Fibroblast of lung (primary cell): Measurements from ENCODE around the gene FAM20C. TPM values are rescaled to one million over a fixed set of nuclear protein-coding genes. Genes with fewer than 3 reads are reported as not detected.
"Not testable (repeated sequence)": the region's sequence is repeated elsewhere in the genome, so short reads cannot be mapped to it uniquely, and the experiment has no call there.

Experiments
- DNase-seq, 2 donors: peaks; one replicate each; pipeline versions ENCODE4 v3.0.0 to v3.0.0-alpha.2; 2010; ENCODE audit warnings: low read depth in 2 of 2
- H2AFZ ChIP-seq: 2 replicates; pipeline ENCODE4 v1.5.1; 2012; ENCODE audit warnings: low read length, control low read depth, inconsistent platforms
- H3K27ac ChIP-seq: 2 replicates; pipeline ENCODE4 v1.5.1; 2011; ENCODE audit warnings: low read length, control low read depth; ENCODE audit not compliant: insufficient read depth
- H3K27me3 ChIP-seq: 2 replicates; pipeline ENCODE4 v1.5.1; 2011; ENCODE audit warnings: mild to moderate bottlenecking, low read length; ENCODE audit not compliant: control insufficient read depth, insufficient read depth
- H3K36me3 ChIP-seq: 2 replicates; pipeline ENCODE4 v1.5.1; 2011; ENCODE audit warnings: low read length; ENCODE audit not compliant: control insufficient read depth, insufficient read depth
- H3K4me1 ChIP-seq: 2 replicates; pipeline ENCODE4 v1.5.1; 2011; ENCODE audit warnings: low read length; ENCODE audit not compliant: control insufficient read depth, insufficient read depth; ENCODE audit errors: extremely low read depth
- H3K4me2 ChIP-seq: 2 replicates; pipeline ENCODE4 v1.5.1; 2011; ENCODE audit warnings: low read length, control low read depth; ENCODE audit not compliant: insufficient read depth; ENCODE audit errors: extremely low read depth
- H3K4me3 ChIP-seq, 4 experiments: fragments of 200-600 bp in 1 of 4; sonication (generic) in 1 of 4; replicated peaks in 1 of 4; 2 replicates each; pipeline ENCODE4 v1.5.1; 2011 to 2016; ENCODE audit warnings: low read length in 4 of 4, low read depth in 3 of 4, mild to moderate bottlenecking in 3 of 4, control low read depth in 2 of 4, inconsistent platforms in 1 of 4, mixed read lengths in 1 of 4; ENCODE audit not compliant: insufficient read depth in 1 of 4; ENCODE audit errors: control extremely low read depth in 1 of 4
- H3K79me2 ChIP-seq: 2 replicates; pipeline ENCODE4 v1.5.1; 2012; ENCODE audit warnings: mild to moderate bottlenecking, low read length, inconsistent platforms; ENCODE audit not compliant: control insufficient read depth, insufficient read depth
- H3K9ac ChIP-seq: 2 replicates; pipeline ENCODE4 v1.5.1; 2011; ENCODE audit warnings: mild to moderate bottlenecking, low read length, control low read depth; ENCODE audit not compliant: insufficient read depth
- H3K9me3 ChIP-seq: 2 replicates; pipeline ENCODE4 v1.5.1; 2012; ENCODE audit warnings: low read depth, low read length; ENCODE audit not compliant: control insufficient read depth, insufficient read depth
- H4K20me1 ChIP-seq: 2 replicates; pipeline ENCODE4 v1.5.1; 2011; ENCODE audit warnings: low read length; ENCODE audit not compliant: control insufficient read depth, insufficient read depth; ENCODE audit errors: extremely low read depth
- EZH2 ChIP-seq: IDR thresholded peaks from 2 replicates; pipeline ENCODE4 v1.5.1; 2012; ENCODE audit warnings: low read length, control low read depth, mild to moderate bottlenecking; ENCODE audit errors: missing control alignments
- polyA plus RNA-seq, 2 donors: library from polyadenylated mRNA; depleted of rRNA in 1 of 2; stranded (reverse) in 1 of 2; unstranded in 1 of 2; fragments of >200 nt; gene quantifications; 2 replicates each; pipeline ENCODE4 v1.2.1, GENCODE V29; 2011 to 2012; ENCODE audit warnings: missing spikeins in 1 of 2
- total RNA-seq: library from RNA; depleted of rRNA; stranded (reverse); fragments of >200 nt; gene quantifications from 2 replicates; pipeline ENCODE4 v1.2.1, GENCODE V29; 2014
- TF ChIP-seq, protein P1 (sequence below), 2 donors: IDR thresholded peaks in 1 of 2; conservative IDR thresholded peaks in 1 of 2; 1 replicate in 1 of 2; 2 replicates in 1 of 2; pipeline ENCODE4 v1.5.1; 2011 to 2012; ENCODE audit warnings: low read length in 2 of 2, control low read depth in 1 of 2, inconsistent platforms in 1 of 2, low read depth in 1 of 2, mild to moderate bottlenecking in 1 of 2

Gene FAM20C
- total and polyA plus RNA-seq, 2 donors (not counting 1 experiment from before 2014, with no cell fraction given): 31.8 to 70.7 TPM

DNA sequence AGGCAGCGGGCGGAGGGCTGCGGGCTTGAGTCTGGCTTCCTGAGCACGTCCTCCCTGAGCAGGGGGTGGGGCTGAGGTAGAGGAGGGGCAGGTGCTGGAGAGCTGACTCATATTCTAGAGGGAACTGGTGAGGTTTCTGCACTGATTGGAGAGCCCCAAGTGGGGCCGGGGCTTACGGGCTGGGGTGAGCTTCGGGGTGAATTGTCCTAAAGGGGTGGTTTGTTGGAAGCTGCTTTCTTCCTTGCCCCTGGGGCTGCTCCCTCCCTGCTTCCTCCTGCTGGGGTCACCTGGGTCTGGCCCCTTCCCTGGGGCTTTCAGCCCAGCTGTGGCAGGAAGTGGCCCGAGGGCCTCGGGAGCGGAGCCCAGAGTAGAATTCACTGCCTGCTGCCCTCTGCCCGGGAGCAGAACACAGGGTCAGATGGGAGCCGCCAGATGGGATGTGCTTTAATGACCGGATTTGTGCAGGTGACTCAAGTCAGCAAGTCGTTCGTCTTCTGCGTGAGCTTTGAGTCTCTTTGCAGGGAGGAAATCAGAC lies 48.6 kb downstream of the FAM20C start:
- TF ChIP-seq, protein P1, sequence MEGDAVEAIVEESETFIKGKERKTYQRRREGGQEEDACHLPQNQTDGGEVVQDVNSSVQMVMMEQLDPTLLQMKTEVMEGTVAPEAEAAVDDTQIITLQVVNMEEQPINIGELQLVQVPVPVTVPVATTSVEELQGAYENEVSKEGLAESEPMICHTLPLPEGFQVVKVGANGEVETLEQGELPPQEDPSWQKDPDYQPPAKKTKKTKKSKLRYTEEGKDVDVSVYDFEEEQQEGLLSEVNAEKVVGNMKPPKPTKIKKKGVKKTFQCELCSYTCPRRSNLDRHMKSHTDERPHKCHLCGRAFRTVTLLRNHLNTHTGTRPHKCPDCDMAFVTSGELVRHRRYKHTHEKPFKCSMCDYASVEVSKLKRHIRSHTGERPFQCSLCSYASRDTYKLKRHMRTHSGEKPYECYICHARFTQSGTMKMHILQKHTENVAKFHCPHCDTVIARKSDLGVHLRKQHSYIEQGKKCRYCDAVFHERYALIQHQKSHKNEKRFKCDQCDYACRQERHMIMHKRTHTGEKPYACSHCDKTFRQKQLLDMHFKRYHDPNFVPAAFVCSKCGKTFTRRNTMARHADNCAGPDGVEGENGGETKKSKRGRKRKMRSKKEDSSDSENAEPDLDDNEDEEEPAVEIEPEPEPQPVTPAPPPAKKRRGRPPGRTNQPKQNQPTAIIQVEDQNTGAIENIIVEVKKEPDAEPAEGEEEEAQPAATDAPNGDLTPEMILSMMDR (conservative IDR thresholded peaks at IDR 0.05 in 1 of 2, IDR thresholded peaks at IDR 0.05 in 1 of 2; ENCODE audit: low read depth in 1 of 2, low read length in 2 of 2): no peak
- no peak for TF ChIP-seq EZH2
- Histone ChIP-seq H2AFZ (no peak overlapping the region), H4K20me1 (no peaks in the 10 kb centered on the region), H3K4me1 (no peaks in the 10 kb centered on the region), H3K79me2 (peaks cover 30% of the 10 kb centered on the region), H3K27me3 (no peaks in the 10 kb centered on the region), H3K27ac (no peak overlapping the region), H3K4me2 (no peak overlapping the region), H3K36me3 (peaks cover 8% of the 10 kb centered on the region), H3K9me3 (no peaks in the 10 kb centered on the region), H3K4me3 (no peak overlapping the region), H3K9ac (no peak overlapping the region)
- DNase-seq: peak in 1 of 2 donors; percentile 36

DNA sequence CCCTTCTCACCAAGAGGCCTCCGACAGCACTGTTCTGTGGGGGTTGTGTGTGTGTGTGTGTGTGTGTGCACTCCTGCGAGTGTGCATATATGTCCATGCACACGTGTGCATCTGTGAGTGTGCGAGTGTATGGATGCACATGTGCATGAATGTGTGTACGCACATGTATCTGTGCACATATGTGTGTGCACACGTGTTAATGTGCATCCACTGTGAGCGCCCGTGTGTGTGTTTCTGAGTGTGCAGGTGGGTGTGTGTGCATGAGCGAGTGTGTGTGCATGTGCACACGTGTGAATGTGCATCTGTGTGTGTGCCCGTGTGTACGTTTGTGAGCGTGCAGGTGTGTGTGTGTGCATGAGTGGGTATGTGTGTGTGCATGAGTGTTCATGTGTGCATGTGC lies 49.1 kb downstream of the FAM20C start:
- peaks cover 8% of the 10 kb centered on the region for H3K36me3 ChIP-seq
- no peaks in the 10 kb centered on the region for H3K9me3 ChIP-seq
- no peak overlapping the region for H3K9ac ChIP-seq
- no peaks in the 10 kb centered on the region for H4K20me1 ChIP-seq
- no peak overlapping the region for H3K27ac ChIP-seq
- H3K4me3 ChIP-seq: no peak overlapping the region
- H2AFZ ChIP-seq: no peak overlapping the region
- H3K4me2 ChIP-seq: no peak overlapping the region
- H3K27me3 ChIP-seq: no peaks in the 10 kb centered on the region
- H3K4me1 ChIP-seq: no peaks in the 10 kb centered on the region
- peaks cover 25% of the 10 kb centered on the region for H3K79me2 ChIP-seq
- no peak for DNase-seq
- TF ChIP-seq, protein P1 (conservative IDR thresholded peaks at IDR 0.05 in 1 of 2, IDR thresholded peaks at IDR 0.05 in 1 of 2; ENCODE audit: low read depth in 1 of 2, low read length in 2 of 2): no peak
- TF ChIP-seq EZH2: no peak

DNA sequence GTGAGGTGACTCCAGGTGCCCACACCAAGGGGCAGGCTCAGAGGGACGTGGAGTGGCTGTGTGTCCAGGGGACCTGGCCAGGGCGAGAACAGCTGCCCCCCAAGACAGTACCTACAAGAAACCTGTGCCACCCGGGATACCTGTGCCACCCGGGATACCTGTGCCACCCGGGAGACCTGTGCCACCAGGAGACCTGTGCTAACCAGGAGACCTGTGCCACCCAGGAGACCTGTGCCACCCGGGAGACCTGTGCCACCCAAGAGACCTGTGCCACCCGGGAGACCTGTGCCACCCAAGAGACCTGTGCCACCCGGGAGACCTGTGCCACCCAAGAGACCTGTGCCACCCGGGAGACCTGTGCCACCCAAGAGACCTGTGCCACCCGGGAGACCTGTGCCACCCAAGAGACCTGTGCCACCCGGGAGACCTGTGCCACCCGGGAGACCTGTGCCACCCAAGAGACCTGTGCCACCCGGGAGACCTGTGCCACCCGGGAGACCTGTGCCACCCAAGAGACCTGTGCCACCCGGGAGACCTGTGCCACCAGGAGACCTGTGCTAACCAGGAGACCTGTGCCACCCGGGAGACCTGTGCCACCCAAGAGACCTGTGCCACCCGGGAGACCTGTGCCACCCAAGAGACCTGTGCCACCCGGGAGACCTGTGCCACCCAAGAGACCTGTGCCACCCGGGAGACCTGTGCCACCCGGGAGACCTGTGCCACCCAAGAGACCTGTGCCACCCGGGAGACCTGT lies 50.6 kb downstream of the FAM20C start:
- not testable (repeated sequence) for H3K9ac ChIP-seq, H3K9me3 ChIP-seq, H2AFZ ChIP-seq, H4K20me1 ChIP-seq, H3K36me3 ChIP-seq, H3K27ac ChIP-seq, H3K4me2 ChIP-seq, DNase-seq, H3K4me1 ChIP-seq, H3K4me3 ChIP-seq, H3K27me3 ChIP-seq
- H3K79me2 ChIP-seq: peaks cover 15% of the 10 kb centered on the region

DNA sequence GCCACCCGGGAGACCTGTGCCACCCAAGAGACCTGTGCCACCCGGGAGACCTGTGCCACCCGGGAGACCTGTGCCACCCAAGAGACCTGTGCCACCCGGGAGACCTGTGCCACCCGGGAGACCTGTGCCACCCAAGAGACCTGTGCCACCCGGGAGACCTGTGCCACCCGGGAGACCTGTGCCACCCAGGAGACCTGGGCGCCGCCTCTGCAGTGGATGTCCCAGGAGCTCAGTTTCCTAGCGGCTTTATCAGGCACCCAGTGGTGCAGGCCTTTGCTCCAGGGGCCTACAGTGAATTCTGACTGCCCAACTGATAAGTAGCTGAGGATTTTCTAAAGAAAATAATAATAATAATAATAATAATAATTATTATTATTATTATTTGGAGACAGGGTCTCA lies 51.2 kb downstream of the FAM20C start:
- not testable (repeated sequence) for H4K20me1 ChIP-seq, H3K4me3 ChIP-seq, H3K4me2 ChIP-seq, H3K4me1 ChIP-seq, H2AFZ ChIP-seq, H3K27ac ChIP-seq, H3K9ac ChIP-seq, H3K9me3 ChIP-seq, H3K36me3 ChIP-seq, DNase-seq, H3K27me3 ChIP-seq
- peaks cover 15% of the 10 kb centered on the region for H3K79me2 ChIP-seq
